Measurements from ENCODE around the gene TCEAL2.
"Not testable (repeated sequence)": the region's sequence is repeated elsewhere in the genome, so short reads cannot be mapped to it uniquely, and the experiment has no call there.

The TCEAL2 gene

DNA sequence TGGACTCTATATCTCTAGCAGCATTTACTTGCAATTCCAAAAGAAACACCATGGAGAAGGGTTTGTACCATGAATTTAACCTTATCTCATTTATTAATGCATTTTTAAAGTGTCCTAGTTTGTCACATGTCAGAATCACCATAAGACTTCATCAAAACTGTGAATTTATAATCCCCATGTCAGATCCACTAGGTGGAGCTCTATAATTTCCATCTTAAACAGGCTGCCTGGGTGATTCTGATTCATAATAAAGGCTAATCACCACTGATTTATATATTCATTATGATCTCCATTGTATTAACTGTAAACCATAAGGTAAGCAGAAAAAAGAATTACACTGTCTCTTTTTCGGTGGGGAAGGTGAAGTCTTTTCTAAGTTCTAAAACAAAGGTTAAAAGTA lies 4.0 kb downstream of the TCEAL2 start:
- no peaks in the 10 kb centered on the region for H3K36me3 ChIP-seq (ENCODE audit: low read length)
- H4K20me1 ChIP-seq (ENCODE audit: low read depth, low read length): no peaks in the 10 kb centered on the region
- no peak overlapping the region for H3K9ac ChIP-seq (ENCODE audit: low read length)
- H3F3A ChIP-seq (ENCODE audit: insufficient read depth): no peaks in the 10 kb centered on the region
- H3K27me3 ChIP-seq (ENCODE audit: low read length): no peaks in the 10 kb centered on the region
- no peak for TF ChIP-seq EZH2phosphoT487 (conservative IDR thresholded peaks at IDR 0.05; ENCODE audit: low read length)
- TF ChIP-seq, protein P1, sequence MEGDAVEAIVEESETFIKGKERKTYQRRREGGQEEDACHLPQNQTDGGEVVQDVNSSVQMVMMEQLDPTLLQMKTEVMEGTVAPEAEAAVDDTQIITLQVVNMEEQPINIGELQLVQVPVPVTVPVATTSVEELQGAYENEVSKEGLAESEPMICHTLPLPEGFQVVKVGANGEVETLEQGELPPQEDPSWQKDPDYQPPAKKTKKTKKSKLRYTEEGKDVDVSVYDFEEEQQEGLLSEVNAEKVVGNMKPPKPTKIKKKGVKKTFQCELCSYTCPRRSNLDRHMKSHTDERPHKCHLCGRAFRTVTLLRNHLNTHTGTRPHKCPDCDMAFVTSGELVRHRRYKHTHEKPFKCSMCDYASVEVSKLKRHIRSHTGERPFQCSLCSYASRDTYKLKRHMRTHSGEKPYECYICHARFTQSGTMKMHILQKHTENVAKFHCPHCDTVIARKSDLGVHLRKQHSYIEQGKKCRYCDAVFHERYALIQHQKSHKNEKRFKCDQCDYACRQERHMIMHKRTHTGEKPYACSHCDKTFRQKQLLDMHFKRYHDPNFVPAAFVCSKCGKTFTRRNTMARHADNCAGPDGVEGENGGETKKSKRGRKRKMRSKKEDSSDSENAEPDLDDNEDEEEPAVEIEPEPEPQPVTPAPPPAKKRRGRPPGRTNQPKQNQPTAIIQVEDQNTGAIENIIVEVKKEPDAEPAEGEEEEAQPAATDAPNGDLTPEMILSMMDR (IDR thresholded peaks at IDR 0.05; ENCODE audit: insufficient read depth, low read length, poor library complexity, severe bottlenecking): peak; percentile 10
- H3K79me2 ChIP-seq (ENCODE audit: insufficient read depth, low read length): no peaks in the 10 kb centered on the region
- no peak overlapping the region for H3K4me3 ChIP-seq (ENCODE audit: insufficient read depth, low read length, poor library complexity, severe bottlenecking)
- no peaks in the 10 kb centered on the region for H3K9me3 ChIP-seq (ENCODE audit: insufficient read depth, low read length)
- H3K9me2 ChIP-seq (replicated peaks; ENCODE audit: insufficient read depth, low read length): no peaks in the 10 kb centered on the region
- no peak overlapping the region for H3K27ac ChIP-seq (ENCODE audit: low read depth, low read length)
- no peak overlapping the region for H2AFZ ChIP-seq (ENCODE audit: low read depth, low read length, severe bottlenecking)
- no peak overlapping the region for H3K4me2 ChIP-seq (ENCODE audit: low read depth, low read length, poor library complexity, severe bottlenecking)

DNA sequence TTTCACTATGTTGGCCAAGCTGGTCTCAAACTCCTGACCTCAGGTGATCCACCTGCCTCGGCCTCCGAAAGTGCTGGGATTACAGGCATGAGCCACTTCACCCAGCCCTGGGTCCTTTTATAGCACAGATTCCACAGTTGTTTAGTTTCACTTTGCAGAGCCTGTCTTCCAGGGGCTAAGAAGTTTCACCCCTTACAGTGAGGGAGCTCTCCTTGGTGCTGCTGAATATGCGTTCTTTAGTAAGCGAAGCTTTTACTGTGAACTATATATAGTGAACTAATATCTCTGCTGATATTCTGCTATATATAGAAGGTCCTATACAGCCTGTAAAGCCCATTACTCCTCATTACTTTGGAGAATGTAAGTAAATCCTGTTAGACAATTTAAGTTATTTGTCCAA lies 12.6 kb downstream of the TCEAL2 start:
- H3K9me2 ChIP-seq (replicated peaks; ENCODE audit: insufficient read depth, low read length): no peaks in the 10 kb centered on the region
- H3K9ac ChIP-seq (ENCODE audit: low read length): no peak overlapping the region
- H3K4me3 ChIP-seq (ENCODE audit: insufficient read depth, low read length, poor library complexity, severe bottlenecking): no peak overlapping the region
- no peak overlapping the region for H3K4me2 ChIP-seq (ENCODE audit: low read depth, low read length, poor library complexity, severe bottlenecking)
- H3K27me3 ChIP-seq (ENCODE audit: low read length): no peaks in the 10 kb centered on the region
- TF ChIP-seq EZH2phosphoT487 (conservative IDR thresholded peaks at IDR 0.05; ENCODE audit: low read length): no peak
- TF ChIP-seq, protein P1 (IDR thresholded peaks at IDR 0.05; ENCODE audit: insufficient read depth, low read length, poor library complexity, severe bottlenecking): no peak
- H3K79me2 ChIP-seq (ENCODE audit: insufficient read depth, low read length): no peaks in the 10 kb centered on the region
- H3F3A ChIP-seq (ENCODE audit: insufficient read depth): no peaks in the 10 kb centered on the region
- H3K27ac ChIP-seq (ENCODE audit: low read depth, low read length): no peak overlapping the region
- H4K20me1 ChIP-seq (ENCODE audit: low read depth, low read length): no peaks in the 10 kb centered on the region
- H3K36me3 ChIP-seq (ENCODE audit: low read length): no peaks in the 10 kb centered on the region
- no peak overlapping the region for H2AFZ ChIP-seq (ENCODE audit: low read depth, low read length, severe bottlenecking)
- H3K9me3 ChIP-seq (ENCODE audit: insufficient read depth, low read length): no peaks in the 10 kb centered on the region

DNA sequence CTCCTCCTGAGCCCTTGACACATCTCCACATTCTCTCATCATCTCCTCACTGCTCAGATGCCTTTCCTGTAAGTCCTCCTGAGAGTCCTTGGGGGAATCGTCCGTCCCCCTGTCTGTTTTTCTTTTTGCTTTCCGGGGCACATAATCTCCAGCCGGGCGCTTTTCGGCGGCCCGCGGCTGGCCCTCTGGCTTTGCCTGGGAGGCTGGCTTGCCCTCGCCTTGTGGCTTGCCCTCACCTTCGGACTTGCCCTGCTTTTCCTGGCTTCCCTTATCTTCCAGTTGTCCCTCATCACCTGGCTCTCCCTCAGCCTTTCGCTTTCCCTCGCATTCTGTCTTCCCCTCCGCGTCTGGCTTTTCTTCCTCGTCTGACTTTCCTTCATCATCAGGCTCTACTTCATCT lies 15.4 kb downstream of the TCEAL2 start:
- not testable (repeated sequence) for H3K4me3 ChIP-seq (ENCODE audit: insufficient read depth, low read length, poor library complexity, severe bottlenecking); H3K9me3 ChIP-seq (ENCODE audit: insufficient read depth, low read length); H3K79me2 ChIP-seq (ENCODE audit: insufficient read depth, low read length)

DNA sequence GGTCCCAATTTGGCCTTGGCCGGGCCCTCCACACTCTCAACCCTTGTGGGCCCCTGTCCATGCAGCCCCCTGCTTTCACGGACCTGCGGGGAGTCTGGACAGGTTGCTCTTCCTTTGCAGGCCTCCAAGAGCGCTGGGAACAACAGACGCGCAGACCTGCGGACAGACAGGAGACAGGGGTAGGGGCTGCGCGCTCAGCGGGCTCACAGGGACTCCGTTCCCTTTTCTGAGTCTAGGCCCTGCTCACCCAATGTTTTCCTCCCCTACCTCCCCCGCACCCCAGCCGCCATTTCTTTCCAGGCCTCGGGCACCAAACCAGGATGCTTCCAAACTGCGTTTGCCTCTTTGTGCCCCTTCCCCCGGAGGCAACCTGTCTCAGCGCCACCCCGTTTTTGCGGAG lies 16.2 kb downstream of the TCEAL2 start:
- H3K27me3 ChIP-seq (ENCODE audit: low read length); H3K36me3 ChIP-seq (ENCODE audit: low read length); H3K4me3 ChIP-seq (ENCODE audit: insufficient read depth, low read length, poor library complexity, severe bottlenecking): not testable (repeated sequence)

More for the DNA sequence above, 15.4 kb downstream of the TCEAL2 start:
- not testable (repeated sequence) for H3F3A ChIP-seq (ENCODE audit: insufficient read depth); H2AFZ ChIP-seq (ENCODE audit: low read depth, low read length, severe bottlenecking); H4K20me1 ChIP-seq (ENCODE audit: low read depth, low read length); H3K36me3 ChIP-seq (ENCODE audit: low read length); H3K27ac ChIP-seq (ENCODE audit: low read depth, low read length); H3K9me2 ChIP-seq (replicated peaks; ENCODE audit: insufficient read depth, low read length); H3K27me3 ChIP-seq (ENCODE audit: low read length); H3K4me2 ChIP-seq (ENCODE audit: low read depth, low read length, poor library complexity, severe bottlenecking); H3K9ac ChIP-seq (ENCODE audit: low read length)

DNA sequence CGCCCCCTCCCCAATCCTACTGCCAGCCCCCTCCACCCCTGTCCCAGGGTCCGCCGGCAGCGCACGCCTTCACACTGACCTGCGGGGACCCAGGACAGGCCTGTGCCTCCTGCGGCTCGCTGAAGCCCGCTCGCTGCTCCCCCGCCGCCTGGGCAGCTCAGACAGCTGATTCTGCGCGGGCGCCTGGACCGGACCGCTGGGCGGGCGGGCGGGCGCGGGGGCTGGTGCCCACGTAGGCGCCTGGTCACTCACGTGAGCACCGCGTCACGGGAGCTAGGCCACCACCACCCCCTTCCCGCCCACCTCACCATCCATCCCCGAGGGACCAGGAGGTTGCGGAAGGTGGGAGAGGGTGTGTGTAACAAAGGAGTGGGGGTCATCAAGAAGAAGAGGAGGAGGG lies 16.8 kb downstream of the TCEAL2 start, which contains the start of gene TCEAL6:
TSS of gene TCEAL6 (minus strand) at position 208 of the 400 bp plus-strand sequence.
- not testable (repeated sequence) for H4K20me1 ChIP-seq (ENCODE audit: low read depth, low read length); H3K79me2 ChIP-seq (ENCODE audit: insufficient read depth, low read length); H2AFZ ChIP-seq (ENCODE audit: low read depth, low read length, severe bottlenecking); H3K9me2 ChIP-seq (replicated peaks; ENCODE audit: insufficient read depth, low read length); H3K36me3 ChIP-seq (ENCODE audit: low read length); H3K9me3 ChIP-seq (ENCODE audit: insufficient read depth, low read length); H3K4me2 ChIP-seq (ENCODE audit: low read depth, low read length, poor library complexity, severe bottlenecking); H3K9ac ChIP-seq (ENCODE audit: low read length); H3F3A ChIP-seq (ENCODE audit: insufficient read depth); H3K27me3 ChIP-seq (ENCODE audit: low read length); H3K4me3 ChIP-seq (ENCODE audit: insufficient read depth, low read length, poor library complexity, severe bottlenecking); H3K27ac ChIP-seq (ENCODE audit: low read depth, low read length)

More for the DNA sequence above, 16.2 kb downstream of the TCEAL2 start:
- H3K4me2 ChIP-seq (ENCODE audit: low read depth, low read length, poor library complexity, severe bottlenecking); H3F3A ChIP-seq (ENCODE audit: insufficient read depth); H4K20me1 ChIP-seq (ENCODE audit: low read depth, low read length); H2AFZ ChIP-seq (ENCODE audit: low read depth, low read length, severe bottlenecking); H3K9me2 ChIP-seq (replicated peaks; ENCODE audit: insufficient read depth, low read length); H3K9me3 ChIP-seq (ENCODE audit: insufficient read depth, low read length); H3K27ac ChIP-seq (ENCODE audit: low read depth, low read length); H3K79me2 ChIP-seq (ENCODE audit: insufficient read depth, low read length); H3K9ac ChIP-seq (ENCODE audit: low read length): not testable (repeated sequence)

Data from SU-DHL-6 (cell line).